Activated naive CD4-positive, alpha-beta T cell treated with anti-CD3 and anti-CD28 coated beads, Interleukin-2, amount 50 U/mL, for 24 hours (primary cell): ENCODE measurements around the gene MALAT1.
"Not testable (repeated sequence)": the region's sequence is repeated elsewhere in the genome, so short reads cannot be mapped to it uniquely, and the experiment has no call there.

Experiments used
- H3K27ac Mint-ChIP-seq: one replicate; pipeline ENCODE4 v1.8.0; 2021; ENCODE audit warnings: mild to moderate bottlenecking, mixed read lengths
- H3K27me3 Mint-ChIP-seq: one replicate; pipeline ENCODE4 v1.8.0; 2021; ENCODE audit warnings: mixed read lengths
- H3K36me3 Mint-ChIP-seq: one replicate; pipeline ENCODE4 v1.8.0; 2021; ENCODE audit warnings: mixed read lengths
- H3K4me1 Mint-ChIP-seq: one replicate; pipeline ENCODE4 v1.8.0; 2021; ENCODE audit warnings: mixed read lengths
- H3K4me3 Mint-ChIP-seq: one replicate; pipeline ENCODE4 v1.8.0; 2021; ENCODE audit warnings: mild to moderate bottlenecking, mixed read lengths
- H3K9me3 Mint-ChIP-seq: one replicate; pipeline ENCODE4 v1.8.0; 2021; ENCODE audit warnings: mixed read lengths

MALAT1 gene

GRCh38 chr11:65498977-65499712 lies at the start of gene MALAT1:
Gene MALAT1 (plus strand): TSS chr11:65499045.
- H3K27me3 Mint-ChIP-seq, result no peaks in the 10 kb centered on the region
- H3K4me1 Mint-ChIP-seq, result peaks cover 24% of the 10 kb centered on the region
- no peak within 1 kb of the TSS for H3K4me3 Mint-ChIP-seq
- no peak within 1 kb of the TSS for H3K27ac Mint-ChIP-seq
- H3K36me3 Mint-ChIP-seq, result peaks cover 7% of the 10 kb centered on the region
- no peaks in the 10 kb centered on the region for H3K9me3 Mint-ChIP-seq

- H3K36me3 Mint-ChIP-seq, H3K27ac Mint-ChIP-seq, H3K27me3 Mint-ChIP-seq, H3K4me3 Mint-ChIP-seq, H3K9me3 Mint-ChIP-seq: not testable (repeated sequence)
- H3K4me1 Mint-ChIP-seq, result peaks cover 26% of the 10 kb centered on the region
Measured at GRCh38 chr11:65451301-65451700, 47.5 kb upstream of the MALAT1 start.

GRCh38 chr11:65452259-65452658 lies 46.6 kb upstream of the MALAT1 start:
- H3K9me3 Mint-ChIP-seq, H3K36me3 Mint-ChIP-seq, H3K4me3 Mint-ChIP-seq, H3K27me3 Mint-ChIP-seq: not testable (repeated sequence)
- Mint-ChIP-seq H3K4me1 (peaks cover 29% of the 10 kb centered on the region), H3K27ac (peak overlapping the region; percentile 60)

DNA sequence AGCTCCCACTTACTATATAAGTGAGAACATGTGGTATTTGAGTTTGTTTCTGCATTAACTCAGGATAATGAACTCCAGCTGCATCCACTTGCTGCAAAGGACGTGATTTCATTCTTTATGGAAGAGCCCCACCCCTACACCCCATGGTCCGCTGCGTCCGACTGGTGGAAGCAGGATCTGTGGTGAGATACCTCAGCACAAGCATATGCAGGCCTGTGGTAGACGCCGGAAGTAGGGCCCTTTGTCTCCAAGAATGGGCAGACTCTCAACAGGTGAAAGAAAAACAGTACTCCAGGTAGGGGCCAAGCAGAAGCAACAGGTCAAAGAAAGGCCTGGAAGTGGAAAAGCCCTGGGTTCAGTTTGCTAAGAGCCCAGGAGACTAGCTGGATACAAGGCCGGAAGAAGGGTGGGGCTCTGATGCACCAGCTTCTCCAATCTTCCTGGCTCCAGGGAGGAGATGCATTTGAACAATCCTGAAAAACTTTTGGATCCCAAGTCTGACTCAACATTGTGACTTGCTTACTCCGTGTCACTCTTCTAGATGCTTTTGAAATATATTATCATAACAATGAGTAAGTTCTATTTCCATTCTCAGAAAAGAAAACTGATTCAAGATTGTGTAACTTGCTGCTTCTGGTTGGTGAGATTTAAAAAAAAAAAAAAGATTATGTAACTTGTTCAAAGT lies 45.9 kb upstream of the MALAT1 start:
- Mint-ChIP-seq H3K9me3 (no peaks in the 10 kb centered on the region), H3K27me3 (no peaks in the 10 kb centered on the region), H3K4me3 (peak overlapping the region; percentile 57), H3K4me1 (peaks cover 29% of the 10 kb centered on the region), H3K27ac (peak overlapping the region; percentile 85), H3K36me3 (no peaks in the 10 kb centered on the region)

GRCh38 chr11:65454311-65454695 lies 44.5 kb upstream of the MALAT1 start:
- H3K4me3 Mint-ChIP-seq, result peak overlapping the region; percentile 91
- no peaks in the 10 kb centered on the region for H3K27me3 Mint-ChIP-seq
- H3K9me3 Mint-ChIP-seq, result no peaks in the 10 kb centered on the region
- no peaks in the 10 kb centered on the region for H3K36me3 Mint-ChIP-seq
- peak overlapping the region; percentile 95 for H3K27ac Mint-ChIP-seq
- H3K4me1 Mint-ChIP-seq, result peaks cover 29% of the 10 kb centered on the region

- no peaks in the 10 kb centered on the region for H3K27me3 Mint-ChIP-seq
- peaks cover 29% of the 10 kb centered on the region for H3K4me1 Mint-ChIP-seq
- H3K36me3 Mint-ChIP-seq, result no peaks in the 10 kb centered on the region
- H3K4me3 Mint-ChIP-seq, result peak overlapping the region; percentile 91
- peak overlapping the region; percentile 95 for H3K27ac Mint-ChIP-seq
- no peaks in the 10 kb centered on the region for H3K9me3 Mint-ChIP-seq
Measured at GRCh38 chr11:65454696-65455456, 44.0 kb upstream of the MALAT1 start.

GRCh38 chr11:65456418-65456817 lies 42.4 kb upstream of the MALAT1 start:
- H3K4me1 Mint-ChIP-seq, result peaks cover 29% of the 10 kb centered on the region
- peak overlapping the region; percentile 62 for H3K27ac Mint-ChIP-seq
- H3K27me3 Mint-ChIP-seq, result no peaks in the 10 kb centered on the region
- H3K4me3 Mint-ChIP-seq, result peak overlapping the region; percentile 67
- no peaks in the 10 kb centered on the region for H3K9me3 Mint-ChIP-seq
- no peaks in the 10 kb centered on the region for H3K36me3 Mint-ChIP-seq

GRCh38 chr11:65459552-65459951 lies 39.3 kb upstream of the MALAT1 start:
- no peak overlapping the region for H3K4me3 Mint-ChIP-seq
- no peaks in the 10 kb centered on the region for H3K27me3 Mint-ChIP-seq
- no peaks in the 10 kb centered on the region for H3K9me3 Mint-ChIP-seq
- H3K27ac Mint-ChIP-seq, result no peak overlapping the region
- no peaks in the 10 kb centered on the region for H3K36me3 Mint-ChIP-seq
- peaks cover 18% of the 10 kb centered on the region for H3K4me1 Mint-ChIP-seq

- not testable (repeated sequence) for H3K4me3 Mint-ChIP-seq, H3K27me3 Mint-ChIP-seq, H3K36me3 Mint-ChIP-seq, H3K9me3 Mint-ChIP-seq, H3K4me1 Mint-ChIP-seq, H3K27ac Mint-ChIP-seq
Measured at GRCh38 chr11:65465471-65465870, 33.4 kb upstream of the MALAT1 start.

DNA sequence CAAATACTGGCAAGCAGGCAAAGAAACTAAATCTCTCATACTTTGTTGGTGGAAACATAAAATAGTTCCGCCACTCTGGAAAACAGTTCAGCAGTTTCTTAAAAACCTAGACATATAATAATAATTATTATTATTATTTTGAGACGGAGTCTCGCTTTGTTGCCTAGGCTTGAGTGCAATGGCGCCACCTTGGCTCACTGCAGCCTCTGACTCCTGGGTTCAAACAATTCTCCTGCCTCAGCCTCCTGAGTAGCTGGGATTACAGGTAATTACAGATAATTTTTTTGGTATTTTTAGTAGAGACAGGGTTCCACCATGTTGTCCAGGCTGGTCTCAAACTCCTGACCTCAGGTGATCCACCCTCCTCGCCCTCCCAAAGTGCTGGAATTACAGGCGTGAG lies 31.5 kb upstream of the MALAT1 start:
- H3K4me3 Mint-ChIP-seq, H3K9me3 Mint-ChIP-seq, H3K27me3 Mint-ChIP-seq, H3K36me3 Mint-ChIP-seq, H3K27ac Mint-ChIP-seq: not testable (repeated sequence)
- peaks cover 16% of the 10 kb centered on the region for H3K4me1 Mint-ChIP-seq

GRCh38 chr11:65468874-65469333 lies 29.9 kb upstream of the MALAT1 start:
- no peaks in the 10 kb centered on the region for H3K27me3 Mint-ChIP-seq
- H3K9me3 Mint-ChIP-seq, result no peaks in the 10 kb centered on the region
- H3K27ac Mint-ChIP-seq, result peak overlapping the region; percentile 47
- H3K4me1 Mint-ChIP-seq, result peaks cover 16% of the 10 kb centered on the region
- no peak overlapping the region for H3K4me3 Mint-ChIP-seq
- no peaks in the 10 kb centered on the region for H3K36me3 Mint-ChIP-seq

DNA sequence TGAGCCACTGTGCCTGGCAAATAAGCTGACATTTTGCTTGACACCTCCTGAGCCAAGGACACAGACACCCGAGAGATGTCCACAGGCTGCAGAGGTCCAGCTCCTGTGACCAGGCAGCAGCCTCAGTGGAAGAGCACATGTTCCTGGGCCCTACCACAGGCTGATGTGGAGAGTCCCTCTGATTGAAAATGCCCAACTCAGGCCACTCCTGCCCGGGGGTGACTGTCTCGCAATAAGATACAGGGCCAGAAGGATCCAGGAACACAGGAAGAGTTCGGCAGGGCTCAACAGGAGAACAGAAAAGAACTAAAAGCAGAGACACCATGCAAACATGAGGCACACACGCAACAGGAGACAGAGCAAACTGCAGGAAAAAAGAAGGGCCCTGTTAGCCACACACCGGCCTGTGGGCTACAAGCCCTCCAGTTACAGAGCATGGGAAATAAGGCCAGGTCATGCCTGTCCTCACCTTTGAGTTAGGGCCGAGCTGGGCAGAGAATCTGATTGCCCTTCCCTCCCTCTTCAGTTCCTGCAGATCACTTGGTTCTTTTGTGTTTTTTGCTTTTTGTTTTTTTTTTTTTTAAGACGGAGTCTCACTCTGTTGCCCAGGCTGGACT lies 28.3 kb upstream of the MALAT1 start:
- no peaks in the 10 kb centered on the region for H3K27me3 Mint-ChIP-seq
- no peaks in the 10 kb centered on the region for H3K9me3 Mint-ChIP-seq
- peak overlapping the region; percentile 0 for H3K4me3 Mint-ChIP-seq
- no peaks in the 10 kb centered on the region for H3K36me3 Mint-ChIP-seq
- H3K4me1 Mint-ChIP-seq, result peaks cover 20% of the 10 kb centered on the region
- H3K27ac Mint-ChIP-seq, result peak overlapping the region; percentile 99

- Mint-ChIP-seq H3K9me3 (no peaks in the 10 kb centered on the region), H3K4me3 (peak overlapping the region; percentile 78)
Measured at GRCh38 chr11:65471447-65471891, 27.4 kb upstream of the MALAT1 start.

GRCh38 chr11:65472588-65473277 lies 26.1 kb upstream of the MALAT1 start:
- not testable (repeated sequence) for H3K27me3 Mint-ChIP-seq, H3K36me3 Mint-ChIP-seq, H3K9me3 Mint-ChIP-seq
- Mint-ChIP-seq H3K4me3 (peak overlapping the region; percentile 78), H3K4me1 (peaks cover 20% of the 10 kb centered on the region), H3K27ac (peak overlapping the region; percentile 99)

More at GRCh38 chr11:65471447-65471891, 27.4 kb upstream of the MALAT1 start:
- Mint-ChIP-seq H3K27me3 (no peaks in the 10 kb centered on the region), H3K4me1 (peaks cover 20% of the 10 kb centered on the region), H3K27ac (peak overlapping the region; percentile 99), H3K36me3 (no peaks in the 10 kb centered on the region)

DNA sequence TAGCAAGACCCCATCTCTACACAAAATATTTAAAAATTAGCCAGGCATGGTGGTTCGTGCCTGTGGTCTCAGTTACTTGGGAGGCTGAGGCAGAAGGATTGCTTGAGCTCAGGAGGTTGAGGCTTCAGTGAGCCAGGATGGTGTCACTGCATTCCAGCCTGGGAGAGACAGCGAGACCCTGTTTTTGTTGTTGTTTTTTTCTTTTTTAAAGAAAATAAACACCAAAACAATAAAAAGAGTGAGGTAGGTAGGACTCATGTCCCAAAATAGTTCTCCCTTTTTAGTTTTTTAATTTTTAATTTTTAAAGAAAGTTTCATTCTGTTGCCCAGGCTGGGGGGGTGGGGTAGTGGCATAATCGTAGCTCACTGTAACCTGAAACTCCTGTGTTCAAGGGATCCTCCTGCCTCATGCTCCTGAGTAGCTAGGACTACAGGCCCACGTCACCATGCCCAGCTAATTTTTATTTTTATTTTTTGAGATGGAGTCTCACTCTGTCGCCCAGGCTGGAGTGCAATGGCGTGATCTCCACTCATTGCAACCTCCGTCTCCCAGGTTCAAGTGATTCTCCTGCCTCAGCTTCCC lies 25.5 kb upstream of the MALAT1 start:
- Mint-ChIP-seq H3K27ac (peak overlapping the region; percentile 94), H3K4me1 (peaks cover 20% of the 10 kb centered on the region), H3K4me3 (no peak overlapping the region)

More for the DNA sequence above, 25.5 kb upstream of the MALAT1 start:
- no peaks in the 10 kb centered on the region for H3K36me3 Mint-ChIP-seq
- H3K27me3 Mint-ChIP-seq, result no peaks in the 10 kb centered on the region
- no peaks in the 10 kb centered on the region for H3K9me3 Mint-ChIP-seq
